Gastroesophageal sphincter (tissue), 3 donors: ENCODE measurements around the gene LACC1.

Experiments used
- CTCF ChIP-seq, 4 experiments: fragments of 200-600 bp in 2 of 4; fragments of 450-650 bp in 2 of 4; sonication (generic) in 1 of 4; IDR thresholded peaks; one replicate each; pipeline ENCODE4 v1.5.1; 2017 to 2019; ENCODE audit warnings: antibody characterized with exemption in 4 of 4, mild to moderate bottlenecking in 2 of 4, moderate library complexity in 2 of 4
- POLR2A ChIP-seq, 2 donors: fragments of 450-650 bp; IDR thresholded peaks; one replicate each; pipeline ENCODE4 v1.6.1; 2017; ENCODE audit warnings: antibody characterized with exemption in 2 of 2, mild to moderate bottlenecking in 2 of 2, moderate library complexity in 1 of 2

- TF ChIP-seq CTCF (IDR thresholded peaks at IDR 0.05) (no peak), POLR2A (IDR thresholded peaks at IDR 0.05) (no peak)
Observed at GRCh38 chr13:43830497-43830881, 49.2 kb upstream of the LACC1 start.
